ENCODE data around the gene CWF19L1. TPM values are rescaled to one million over a fixed set of nuclear protein-coding genes. Genes with fewer than 3 reads are reported as not detected.
A peak's percentile ranks its signal among the peaks of the same experiment; 100 is the strongest.

Gene CWF19L1
- total and polyA plus RNA-seq, 2 of the 13 experiments (the other 11 are each of a cell fraction or from before 2014, with no cell fraction given), result 13.6 to 42.1 TPM

DNA sequence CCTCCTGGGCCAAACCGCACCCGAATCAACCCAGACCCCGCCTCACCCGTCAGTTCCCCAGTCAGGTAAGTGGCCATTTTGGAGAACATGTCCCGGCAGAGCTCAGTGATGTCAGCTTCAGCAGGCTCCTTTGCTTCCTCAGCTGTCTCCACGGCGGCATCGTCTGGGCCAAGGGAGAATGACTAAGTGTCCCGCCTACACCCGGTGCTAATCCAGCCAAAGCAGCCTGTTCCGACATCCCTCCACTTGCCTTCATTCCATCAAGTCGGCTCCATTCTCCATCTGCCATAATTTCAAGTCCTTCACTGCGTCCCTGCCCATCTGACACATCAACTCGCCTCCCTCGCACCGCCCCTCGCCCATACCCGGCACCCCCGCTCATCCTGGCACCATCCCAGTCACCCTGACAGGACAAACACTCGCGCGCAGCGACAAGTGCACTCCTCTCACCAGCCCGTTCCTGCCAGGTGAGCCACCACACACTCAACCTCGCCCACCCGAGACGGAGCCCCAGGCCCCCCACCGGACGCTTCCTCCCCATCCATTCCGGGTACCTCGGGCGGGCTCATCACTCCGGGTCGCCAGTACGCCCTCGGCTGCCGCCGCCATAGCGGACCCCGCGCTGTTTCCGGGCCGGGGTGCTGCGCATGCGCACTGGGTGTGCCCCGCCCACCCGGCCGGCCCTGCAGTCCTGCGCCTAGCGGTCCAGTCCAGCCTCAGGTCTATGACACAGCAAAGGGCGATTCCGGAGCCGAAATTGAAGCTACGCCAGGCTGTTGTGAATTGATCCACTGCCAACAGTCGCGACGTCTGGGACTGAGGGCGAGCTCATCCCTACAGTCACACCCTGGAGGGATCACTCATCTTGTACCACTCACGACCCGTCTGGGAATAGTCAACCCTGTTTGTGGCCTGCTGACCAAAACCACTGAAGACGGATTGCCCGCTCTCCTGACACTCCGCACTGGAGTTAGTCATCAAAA, 18.9 kb upstream of the CWF19L1 start, which contains the start of gene BLOC1S2 (continued):
- TF ChIP-seq, protein P1, sequence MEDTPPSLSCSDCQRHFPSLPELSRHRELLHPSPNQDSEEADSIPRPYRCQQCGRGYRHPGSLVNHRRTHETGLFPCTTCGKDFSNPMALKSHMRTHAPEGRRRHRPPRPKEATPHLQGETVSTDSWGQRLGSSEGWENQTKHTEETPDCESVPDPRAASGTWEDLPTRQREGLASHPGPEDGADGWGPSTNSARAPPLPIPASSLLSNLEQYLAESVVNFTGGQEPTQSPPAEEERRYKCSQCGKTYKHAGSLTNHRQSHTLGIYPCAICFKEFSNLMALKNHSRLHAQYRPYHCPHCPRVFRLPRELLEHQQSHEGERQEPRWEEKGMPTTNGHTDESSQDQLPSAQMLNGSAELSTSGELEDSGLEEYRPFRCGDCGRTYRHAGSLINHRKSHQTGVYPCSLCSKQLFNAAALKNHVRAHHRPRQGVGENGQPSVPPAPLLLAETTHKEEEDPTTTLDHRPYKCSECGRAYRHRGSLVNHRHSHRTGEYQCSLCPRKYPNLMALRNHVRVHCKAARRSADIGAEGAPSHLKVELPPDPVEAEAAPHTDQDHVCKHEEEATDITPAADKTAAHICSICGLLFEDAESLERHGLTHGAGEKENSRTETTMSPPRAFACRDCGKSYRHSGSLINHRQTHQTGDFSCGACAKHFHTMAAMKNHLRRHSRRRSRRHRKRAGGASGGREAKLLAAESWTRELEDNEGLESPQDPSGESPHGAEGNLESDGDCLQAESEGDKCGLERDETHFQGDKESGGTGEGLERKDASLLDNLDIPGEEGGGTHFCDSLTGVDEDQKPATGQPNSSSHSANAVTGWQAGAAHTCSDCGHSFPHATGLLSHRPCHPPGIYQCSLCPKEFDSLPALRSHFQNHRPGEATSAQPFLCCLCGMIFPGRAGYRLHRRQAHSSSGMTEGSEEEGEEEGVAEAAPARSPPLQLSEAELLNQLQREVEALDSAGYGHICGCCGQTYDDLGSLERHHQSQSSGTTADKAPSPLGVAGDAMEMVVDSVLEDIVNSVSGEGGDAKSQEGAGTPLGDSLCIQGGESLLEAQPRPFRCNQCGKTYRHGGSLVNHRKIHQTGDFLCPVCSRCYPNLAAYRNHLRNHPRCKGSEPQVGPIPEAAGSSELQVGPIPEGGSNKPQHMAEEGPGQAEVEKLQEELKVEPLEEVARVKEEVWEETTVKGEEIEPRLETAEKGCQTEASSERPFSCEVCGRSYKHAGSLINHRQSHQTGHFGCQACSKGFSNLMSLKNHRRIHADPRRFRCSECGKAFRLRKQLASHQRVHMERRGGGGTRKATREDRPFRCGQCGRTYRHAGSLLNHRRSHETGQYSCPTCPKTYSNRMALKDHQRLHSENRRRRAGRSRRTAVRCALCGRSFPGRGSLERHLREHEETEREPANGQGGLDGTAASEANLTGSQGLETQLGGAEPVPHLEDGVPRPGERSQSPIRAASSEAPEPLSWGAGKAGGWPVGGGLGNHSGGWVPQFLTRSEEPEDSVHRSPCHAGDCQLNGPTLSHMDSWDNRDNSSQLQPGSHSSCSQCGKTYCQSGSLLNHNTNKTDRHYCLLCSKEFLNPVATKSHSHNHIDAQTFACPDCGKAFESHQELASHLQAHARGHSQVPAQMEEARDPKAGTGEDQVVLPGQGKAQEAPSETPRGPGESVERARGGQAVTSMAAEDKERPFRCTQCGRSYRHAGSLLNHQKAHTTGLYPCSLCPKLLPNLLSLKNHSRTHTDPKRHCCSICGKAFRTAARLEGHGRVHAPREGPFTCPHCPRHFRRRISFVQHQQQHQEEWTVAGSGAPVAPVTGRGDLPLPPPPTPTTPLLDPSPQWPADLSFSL (CRISPR knock-in tag; IDR thresholded peaks at IDR 0.05), result no peak
- TF ChIP-seq ESRRA (CRISPR knock-in tag; IDR thresholded peaks at IDR 0.05; ENCODE audit: low read depth) (peak; percentile 12; the same call in 1 of the 2 replicates), TCF12 (IDR thresholded peaks at IDR 0.05) (no peak), TCF12 (CRISPR knock-in tag; IDR thresholded peaks at IDR 0.05) (0 out of 2 replicates have a peak, but pooled peaks have one; percentile 42), ZSCAN12 (CRISPR knock-in tag; IDR thresholded peaks at IDR 0.05) (no peak), IRF2 (CRISPR knock-in tag; IDR thresholded peaks at IDR 0.05) (0 out of 2 replicates have a peak, but pooled peaks have one; percentile 37), RARG (CRISPR knock-in tag; IDR thresholded peaks at IDR 0.05; ENCODE audit: low read depth) (no peak), YEATS2 (CRISPR knock-in tag; IDR thresholded peaks at IDR 0.05; ENCODE audit: borderline replicate concordance) (peak; percentile 77; the same call in 1 of the 2 replicates), SIN3A (IDR thresholded peaks at IDR 0.05; ENCODE audit: borderline replicate concordance, low read depth, low read length) (0 out of 2 replicates have a peak, but pooled peaks have one; percentile 53), ZNF788 (CRISPR knock-in tag; IDR thresholded peaks at IDR 0.05; ENCODE audit: borderline replicate concordance) (peak; percentile 83), CBX2 (IDR thresholded peaks at IDR 0.05; ENCODE audit: low read depth, low read length) (no peak), CBX2 (CRISPR knock-in tag; IDR thresholded peaks at IDR 0.05; ENCODE audit: low read depth) (no peak), TAF1 (CRISPR knock-in tag; IDR thresholded peaks at IDR 0.05) (peak; percentile 96), SRF (IDR thresholded peaks at IDR 0.05; ENCODE audit: low read depth, low read length) (no peak)
- TF ChIP-seq, protein P2, sequence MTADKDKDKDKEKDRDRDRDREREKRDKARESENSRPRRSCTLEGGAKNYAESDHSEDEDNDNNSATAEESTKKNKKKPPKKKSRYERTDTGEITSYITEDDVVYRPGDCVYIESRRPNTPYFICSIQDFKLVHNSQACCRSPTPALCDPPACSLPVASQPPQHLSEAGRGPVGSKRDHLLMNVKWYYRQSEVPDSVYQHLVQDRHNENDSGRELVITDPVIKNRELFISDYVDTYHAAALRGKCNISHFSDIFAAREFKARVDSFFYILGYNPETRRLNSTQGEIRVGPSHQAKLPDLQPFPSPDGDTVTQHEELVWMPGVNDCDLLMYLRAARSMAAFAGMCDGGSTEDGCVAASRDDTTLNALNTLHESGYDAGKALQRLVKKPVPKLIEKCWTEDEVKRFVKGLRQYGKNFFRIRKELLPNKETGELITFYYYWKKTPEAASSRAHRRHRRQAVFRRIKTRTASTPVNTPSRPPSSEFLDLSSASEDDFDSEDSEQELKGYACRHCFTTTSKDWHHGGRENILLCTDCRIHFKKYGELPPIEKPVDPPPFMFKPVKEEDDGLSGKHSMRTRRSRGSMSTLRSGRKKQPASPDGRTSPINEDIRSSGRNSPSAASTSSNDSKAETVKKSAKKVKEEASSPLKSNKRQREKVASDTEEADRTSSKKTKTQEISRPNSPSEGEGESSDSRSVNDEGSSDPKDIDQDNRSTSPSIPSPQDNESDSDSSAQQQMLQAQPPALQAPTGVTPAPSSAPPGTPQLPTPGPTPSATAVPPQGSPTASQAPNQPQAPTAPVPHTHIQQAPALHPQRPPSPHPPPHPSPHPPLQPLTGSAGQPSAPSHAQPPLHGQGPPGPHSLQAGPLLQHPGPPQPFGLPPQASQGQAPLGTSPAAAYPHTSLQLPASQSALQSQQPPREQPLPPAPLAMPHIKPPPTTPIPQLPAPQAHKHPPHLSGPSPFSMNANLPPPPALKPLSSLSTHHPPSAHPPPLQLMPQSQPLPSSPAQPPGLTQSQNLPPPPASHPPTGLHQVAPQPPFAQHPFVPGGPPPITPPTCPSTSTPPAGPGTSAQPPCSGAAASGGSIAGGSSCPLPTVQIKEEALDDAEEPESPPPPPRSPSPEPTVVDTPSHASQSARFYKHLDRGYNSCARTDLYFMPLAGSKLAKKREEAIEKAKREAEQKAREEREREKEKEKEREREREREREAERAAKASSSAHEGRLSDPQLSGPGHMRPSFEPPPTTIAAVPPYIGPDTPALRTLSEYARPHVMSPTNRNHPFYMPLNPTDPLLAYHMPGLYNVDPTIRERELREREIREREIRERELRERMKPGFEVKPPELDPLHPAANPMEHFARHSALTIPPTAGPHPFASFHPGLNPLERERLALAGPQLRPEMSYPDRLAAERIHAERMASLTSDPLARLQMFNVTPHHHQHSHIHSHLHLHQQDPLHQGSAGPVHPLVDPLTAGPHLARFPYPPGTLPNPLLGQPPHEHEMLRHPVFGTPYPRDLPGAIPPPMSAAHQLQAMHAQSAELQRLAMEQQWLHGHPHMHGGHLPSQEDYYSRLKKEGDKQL (CRISPR knock-in tag; IDR thresholded peaks at IDR 0.05; ENCODE audit: low read depth), result no peak
- TF ChIP-seq, protein P3, sequence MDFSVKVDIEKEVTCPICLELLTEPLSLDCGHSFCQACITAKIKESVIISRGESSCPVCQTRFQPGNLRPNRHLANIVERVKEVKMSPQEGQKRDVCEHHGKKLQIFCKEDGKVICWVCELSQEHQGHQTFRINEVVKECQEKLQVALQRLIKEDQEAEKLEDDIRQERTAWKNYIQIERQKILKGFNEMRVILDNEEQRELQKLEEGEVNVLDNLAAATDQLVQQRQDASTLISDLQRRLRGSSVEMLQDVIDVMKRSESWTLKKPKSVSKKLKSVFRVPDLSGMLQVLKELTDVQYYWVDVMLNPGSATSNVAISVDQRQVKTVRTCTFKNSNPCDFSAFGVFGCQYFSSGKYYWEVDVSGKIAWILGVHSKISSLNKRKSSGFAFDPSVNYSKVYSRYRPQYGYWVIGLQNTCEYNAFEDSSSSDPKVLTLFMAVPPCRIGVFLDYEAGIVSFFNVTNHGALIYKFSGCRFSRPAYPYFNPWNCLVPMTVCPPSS (IDR thresholded peaks at IDR 0.05), result no peak

Data from HepG2 (cell line).